8988T (cell line): Measurements from ENCODE around the gene M1AP.

Experiments used
- DNase-seq: peaks from one replicate; pipeline ENCODE4 v3.0.0; 2011

The M1AP gene, protein sequence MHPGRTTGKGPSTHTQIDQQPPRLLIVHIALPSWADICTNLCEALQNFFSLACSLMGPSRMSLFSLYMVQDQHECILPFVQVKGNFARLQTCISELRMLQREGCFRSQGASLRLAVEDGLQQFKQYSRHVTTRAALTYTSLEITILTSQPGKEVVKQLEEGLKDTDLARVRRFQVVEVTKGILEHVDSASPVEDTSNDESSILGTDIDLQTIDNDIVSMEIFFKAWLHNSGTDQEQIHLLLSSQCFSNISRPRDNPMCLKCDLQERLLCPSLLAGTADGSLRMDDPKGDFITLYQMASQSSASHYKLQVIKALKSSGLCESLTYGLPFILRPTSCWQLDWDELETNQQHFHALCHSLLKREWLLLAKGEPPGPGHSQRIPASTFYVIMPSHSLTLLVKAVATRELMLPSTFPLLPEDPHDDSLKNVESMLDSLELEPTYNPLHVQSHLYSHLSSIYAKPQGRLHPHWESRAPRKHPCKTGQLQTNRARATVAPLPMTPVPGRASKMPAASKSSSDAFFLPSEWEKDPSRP

DNA sequence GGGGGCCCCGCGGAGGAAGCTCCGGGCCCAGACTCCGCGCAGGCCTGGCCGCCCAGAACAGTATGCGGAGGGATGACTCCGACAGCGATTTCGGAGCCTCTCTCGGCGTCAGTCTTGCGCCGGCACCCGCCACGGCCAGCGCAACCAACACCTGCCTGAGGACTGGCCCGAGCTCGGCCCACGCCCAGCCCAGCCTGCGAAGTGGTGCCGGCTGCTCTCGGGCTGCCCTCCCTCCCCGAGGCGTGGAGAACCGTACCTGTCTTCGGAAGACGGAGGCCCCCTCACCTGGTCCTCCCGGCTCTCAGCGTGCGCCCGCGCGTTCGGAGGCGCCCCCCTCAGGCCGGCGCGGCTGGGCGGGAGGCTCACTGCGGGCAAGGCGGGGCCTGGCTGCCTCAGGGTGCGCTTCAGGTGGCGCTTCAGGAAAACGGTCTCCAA is at the start of gene M1AP:
M1AP (minus strand) TSS at position 322 of the 435 bp plus-strand sequence. CDS start 8,055 bp downstream, outside the sequence.
- DNase-seq, result no peak

DNA sequence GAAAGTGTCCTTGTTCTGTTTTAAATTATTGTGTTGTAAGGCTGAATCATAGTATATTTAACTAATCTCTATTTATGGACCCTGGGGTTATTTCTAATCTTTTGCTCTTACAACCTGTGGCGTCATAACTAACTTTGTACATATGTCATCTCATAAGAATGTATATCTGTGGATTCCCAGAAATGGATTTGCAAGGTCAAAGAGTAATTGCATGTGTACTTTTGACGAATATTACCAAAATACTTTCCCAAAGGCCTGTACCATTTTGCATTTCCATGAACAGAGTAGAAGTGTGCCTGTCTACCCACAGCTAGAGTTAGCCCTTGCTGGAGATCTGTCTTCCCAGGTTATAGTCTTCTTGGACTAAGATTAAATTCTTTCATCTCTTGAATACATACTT is 48.7 kb upstream of the M1AP start:
- DNase-seq, result no peak

DNA sequence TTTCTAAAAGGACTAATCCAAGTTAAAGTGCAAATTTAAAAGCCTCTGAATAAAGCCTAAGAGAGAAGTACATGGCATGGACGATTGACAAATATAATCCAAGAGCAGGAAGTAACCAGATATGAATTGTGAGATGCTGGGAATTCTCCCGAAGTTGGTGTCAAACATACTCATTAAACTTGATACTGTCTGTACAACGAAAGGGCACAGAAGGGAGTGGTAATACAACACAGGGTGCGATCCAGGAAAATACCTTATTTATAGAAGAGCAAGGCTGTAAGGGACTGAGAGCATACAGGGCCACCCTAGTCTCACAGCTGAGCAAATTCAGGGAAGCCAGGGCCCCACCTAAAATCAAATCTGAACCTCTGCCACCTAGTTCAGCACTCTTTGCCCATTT is 47.5 kb upstream of the M1AP start:
- DNase-seq, result no peak

DNA sequence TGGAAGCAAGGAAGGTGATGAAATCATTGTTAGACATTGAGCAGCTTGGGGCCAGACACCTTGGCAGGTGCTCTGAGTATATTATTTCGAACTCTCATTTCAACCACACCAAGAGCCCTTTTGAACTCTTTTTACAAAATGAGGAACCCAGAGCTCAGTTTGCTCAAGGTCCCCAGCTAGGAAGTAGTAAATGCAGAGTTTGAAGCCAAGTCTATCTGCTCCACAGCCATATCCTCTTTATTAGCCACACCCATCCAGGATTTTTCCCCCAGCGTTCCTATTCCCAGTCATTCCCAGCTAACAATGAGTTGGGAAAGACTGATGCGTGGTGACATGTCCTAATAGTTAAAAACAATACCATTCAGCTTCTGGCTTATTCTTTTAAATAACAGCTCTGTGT is 46.2 kb upstream of the M1AP start:
- DNase-seq, result no peak

DNA sequence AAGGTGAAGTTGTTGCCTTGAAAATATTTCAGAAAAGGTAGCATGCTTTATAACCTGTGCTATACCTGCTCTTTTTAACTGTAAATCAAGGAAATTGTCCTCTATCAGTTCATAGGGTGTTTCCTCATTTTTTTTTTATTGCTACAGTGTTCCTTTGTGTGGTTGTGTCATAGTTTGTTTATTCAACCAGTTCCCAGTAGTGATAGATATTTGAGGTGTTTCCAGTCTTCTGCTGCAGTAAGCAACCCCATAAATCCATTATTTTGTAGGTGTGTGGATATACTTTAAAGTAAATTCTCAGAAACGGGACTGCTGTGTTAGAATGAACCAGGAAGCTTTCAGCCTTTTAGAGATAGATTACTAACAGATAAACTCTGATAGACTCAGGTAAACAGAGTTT is 45.5 kb upstream of the M1AP start:
- no peak for DNase-seq

DNA sequence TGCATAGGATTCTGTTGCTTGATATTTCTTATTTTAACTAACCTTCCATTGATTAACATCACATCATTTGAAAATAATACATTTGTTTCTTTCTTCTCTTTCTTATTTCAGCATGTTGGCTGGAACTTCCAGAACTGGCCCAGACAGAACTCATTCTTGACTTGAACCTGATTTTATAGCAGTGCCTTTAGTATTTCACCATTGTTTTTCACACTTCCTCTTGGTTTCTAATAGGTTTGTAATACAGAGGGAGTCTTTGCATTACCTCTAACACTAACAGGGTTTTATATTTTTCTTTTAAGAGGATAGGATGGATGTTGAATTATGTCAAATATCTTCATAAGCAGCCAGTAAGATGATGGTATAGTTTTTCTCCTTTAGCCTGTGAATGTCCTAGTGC is 45.1 kb upstream of the M1AP start:
- DNase-seq, result no peak

DNA sequence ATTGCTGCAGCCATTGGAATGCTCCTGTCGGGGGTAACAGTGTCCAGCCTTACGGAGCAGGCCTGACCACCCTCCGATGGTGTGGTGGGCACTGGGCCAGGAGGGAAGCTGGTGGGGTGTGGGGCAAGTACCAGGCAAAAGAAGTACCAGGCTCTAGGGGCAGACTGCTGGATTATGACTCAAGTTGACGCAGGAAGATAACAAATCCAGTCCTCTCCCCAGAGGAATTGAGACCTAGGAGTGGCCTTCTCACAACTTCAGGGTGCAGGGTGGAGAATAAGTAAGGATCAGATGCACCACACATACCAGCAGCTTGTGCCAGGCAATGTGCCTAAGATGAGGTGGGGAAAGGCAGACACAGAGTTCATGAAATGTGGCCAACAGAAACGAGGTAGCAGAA is 43.8 kb upstream of the M1AP start:
- DNase-seq, result no peak

DNA sequence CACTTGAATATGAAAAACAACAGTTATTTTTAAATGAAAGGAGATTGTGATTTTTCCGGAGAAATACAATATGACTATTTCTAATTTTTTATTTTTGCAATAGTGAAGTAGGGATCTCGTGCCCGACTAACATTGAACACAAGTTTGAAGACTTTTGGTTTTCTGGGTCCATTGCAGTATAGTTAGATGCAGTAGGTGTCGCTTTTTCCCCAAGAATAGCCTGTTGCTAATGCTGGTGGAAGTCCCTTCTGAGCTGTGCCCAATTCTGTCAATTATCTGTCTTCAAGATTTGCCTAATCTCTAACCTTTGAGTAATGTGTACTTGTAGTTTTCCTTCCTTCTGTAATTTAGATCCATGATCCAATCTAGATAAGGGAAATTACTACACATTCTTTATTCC is 42.4 kb upstream of the M1AP start:
- DNase-seq, result peak; percentile 29

DNA sequence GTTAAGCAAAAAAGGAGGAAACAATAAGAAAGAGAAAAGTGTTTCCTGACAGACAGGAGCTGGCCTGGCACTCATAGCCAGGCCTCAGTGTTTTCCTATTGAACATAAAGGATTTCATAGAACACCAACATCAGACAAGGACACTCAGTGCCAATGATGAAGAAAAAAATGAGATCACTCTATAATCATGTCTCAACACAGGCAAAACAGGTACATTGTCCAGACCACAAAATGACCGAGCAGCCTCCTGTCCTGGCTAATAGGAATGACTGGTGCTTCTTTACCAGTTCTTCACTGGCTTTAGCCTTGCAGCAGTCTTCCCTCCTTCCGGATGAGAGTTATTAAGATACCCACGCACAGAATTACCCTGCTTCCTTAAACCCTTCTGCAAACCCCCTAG is 41.5 kb upstream of the M1AP start:
- DNase-seq, result no peak

DNA sequence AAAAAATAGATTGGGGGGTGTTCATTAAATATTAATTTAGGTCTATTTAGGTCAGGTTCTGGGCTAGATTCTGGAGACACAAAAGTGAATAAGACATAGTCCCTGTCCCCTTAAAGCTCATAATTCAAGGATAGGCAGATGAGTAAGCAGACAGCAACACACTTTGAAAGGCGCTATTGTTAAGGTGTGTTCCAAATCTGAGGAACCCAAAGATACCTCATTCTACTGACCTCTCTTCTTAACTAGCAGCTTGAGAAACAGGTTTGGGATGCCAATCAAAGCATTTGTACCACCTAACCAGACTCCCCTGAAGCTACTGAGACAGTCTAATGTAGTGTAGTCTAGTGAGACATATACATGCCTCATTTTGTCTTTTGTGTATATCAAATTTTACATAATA is 40.8 kb upstream of the M1AP start:
- no peak for DNase-seq

DNA sequence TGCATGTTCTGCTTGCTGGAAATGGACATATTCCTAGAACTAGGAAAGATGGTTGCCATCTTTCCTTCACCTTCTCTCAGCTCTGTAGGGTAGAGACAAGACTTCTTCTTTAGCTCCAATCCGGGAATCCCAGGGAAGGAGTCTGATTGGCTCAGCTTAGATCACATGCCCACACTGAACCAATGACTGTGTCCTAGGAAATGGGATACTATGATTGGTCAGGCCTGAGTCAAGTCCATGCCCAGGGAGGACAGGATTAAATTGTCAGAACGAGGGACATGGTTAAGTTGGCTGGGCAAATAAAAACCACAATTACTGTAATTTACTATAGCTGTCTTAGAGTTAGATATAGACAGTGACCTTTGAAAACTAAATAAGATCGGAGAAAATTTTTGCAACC is 37.3 kb upstream of the M1AP start:
- DNase-seq, result no peak

DNA sequence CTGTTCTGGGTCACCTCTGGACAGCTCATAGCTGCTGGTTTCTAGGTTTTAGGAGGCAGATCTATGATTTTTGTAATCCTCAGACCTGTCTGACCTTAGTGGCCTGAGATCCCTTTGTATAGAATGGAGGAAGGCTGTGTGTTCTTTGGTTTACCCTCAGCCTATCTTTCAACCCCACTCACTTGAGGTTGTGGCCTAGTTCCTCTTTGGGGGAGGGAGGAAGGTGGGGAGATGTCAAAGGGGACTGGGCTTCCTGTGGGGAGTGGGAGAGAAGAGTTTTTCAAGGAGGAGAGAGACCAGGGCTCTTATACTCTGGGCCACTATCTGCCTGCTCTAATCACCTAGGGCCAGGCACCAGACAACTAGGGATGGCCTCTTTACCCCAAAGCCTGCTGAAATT is 34.4 kb upstream of the M1AP start:
- no peak for DNase-seq

DNA sequence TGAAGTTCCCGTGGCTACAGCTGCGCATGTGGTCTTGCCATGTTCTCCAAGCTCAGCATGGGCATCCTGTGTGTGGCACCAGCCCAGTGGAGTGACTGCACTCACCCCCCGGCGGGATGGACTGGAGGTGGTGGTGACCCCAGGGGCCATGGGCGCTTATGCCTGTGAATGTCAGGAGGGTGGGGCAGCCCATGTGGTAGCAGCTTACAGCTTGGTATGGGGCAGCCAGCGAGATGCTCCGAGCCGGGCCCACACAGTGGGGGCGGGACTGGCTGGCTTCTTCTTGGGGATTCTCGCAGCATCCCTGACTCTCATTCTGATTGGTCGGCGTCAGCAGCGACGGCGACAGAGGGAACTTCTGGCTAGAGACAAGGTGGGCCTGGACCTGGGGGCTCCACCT is 31.5 kb upstream of the M1AP start:
- no peak for DNase-seq

DNA sequence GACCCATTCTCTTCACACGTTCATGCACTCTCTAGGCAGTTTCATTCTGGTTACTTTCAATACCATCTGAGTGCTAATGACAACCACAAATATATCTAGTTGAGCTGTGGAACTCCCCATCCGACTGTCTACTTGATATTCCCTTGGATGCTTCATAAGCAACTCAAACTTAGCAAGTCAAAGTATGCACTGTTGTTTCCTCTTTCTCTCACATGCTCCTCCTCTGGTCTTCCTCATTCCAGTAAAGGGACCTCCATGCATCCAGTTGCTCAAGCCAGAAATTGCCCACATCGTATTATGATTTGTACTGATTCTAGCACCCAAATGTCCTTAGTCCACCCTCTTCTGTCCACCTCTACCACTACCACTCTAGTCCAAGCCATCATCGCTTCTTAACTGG is 28.2 kb upstream of the M1AP start:
- DNase-seq, result no peak

DNA sequence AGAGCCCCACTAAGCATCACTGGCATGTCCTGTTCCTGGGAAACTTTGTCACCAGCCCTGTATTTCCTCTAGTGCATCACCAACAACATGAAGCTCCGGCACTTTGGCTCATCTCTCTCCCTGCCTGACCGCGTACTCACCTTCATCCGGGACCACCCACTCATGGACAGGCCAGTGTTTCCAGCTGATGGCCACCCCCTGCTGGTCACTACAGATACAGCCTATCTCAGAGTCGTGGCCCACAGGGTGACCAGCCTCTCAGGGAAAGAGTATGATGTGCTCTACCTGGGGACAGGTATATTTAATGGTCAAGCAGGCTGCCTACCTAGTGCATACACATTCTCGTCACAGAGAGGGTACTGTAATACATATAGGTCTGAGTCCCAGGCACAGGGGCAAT is 27.0 kb upstream of the M1AP start:
- DNase-seq, result no peak

DNA sequence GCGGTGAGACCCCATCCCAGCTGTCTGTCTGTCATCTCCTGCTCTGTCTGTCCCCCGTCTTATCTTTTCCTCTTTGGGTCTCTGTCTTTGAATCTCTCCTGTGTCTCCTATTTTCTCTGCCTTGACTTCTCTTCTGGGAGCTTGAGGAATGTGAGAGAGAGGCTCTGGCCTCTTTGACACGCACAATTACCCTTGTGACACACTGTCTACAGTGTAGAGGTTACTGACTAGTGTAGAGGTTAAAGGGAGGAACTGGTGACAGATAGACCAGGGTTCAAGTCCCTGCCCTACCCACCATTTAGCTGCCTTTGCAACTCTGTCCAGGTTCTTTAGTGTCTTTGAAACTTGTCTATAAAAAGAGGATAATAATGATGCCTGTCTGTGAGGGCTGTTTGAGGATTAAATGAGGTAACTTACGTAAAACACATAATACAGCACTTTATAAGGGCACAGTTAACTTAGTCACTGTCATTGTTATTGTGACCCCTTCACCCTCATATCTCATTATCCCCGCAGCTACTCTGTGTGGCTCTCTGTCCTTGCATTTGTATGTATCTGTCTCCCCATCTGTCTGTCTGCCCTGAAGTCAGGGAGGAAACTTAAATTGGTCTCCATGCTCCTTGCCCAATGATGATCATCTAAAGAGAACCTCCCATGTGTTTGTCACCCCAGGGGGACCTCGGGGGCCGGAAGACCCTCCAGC is 25.8 kb upstream of the M1AP start:
- DNase-seq, result no peak

DNA sequence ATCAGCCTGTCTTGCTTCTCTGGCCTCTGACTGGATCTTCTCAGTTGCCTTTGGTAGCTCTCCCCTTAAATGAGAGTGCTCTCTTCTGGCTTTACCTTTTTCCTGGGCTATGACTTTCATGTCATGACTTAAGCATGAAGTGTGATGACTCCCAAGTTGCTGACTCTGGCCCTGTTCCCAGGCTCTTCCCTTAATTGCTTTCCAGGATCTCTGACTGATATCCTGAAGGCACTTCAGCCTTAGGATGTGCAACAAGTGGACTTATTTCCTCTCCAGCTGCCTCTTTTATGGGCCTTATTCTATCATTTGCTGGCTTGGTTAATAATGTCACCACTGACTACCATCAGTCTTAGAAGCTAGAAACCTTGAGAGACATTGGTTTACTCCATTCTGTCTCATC is 23.3 kb upstream of the M1AP start:
- DNase-seq, result no peak

DNA sequence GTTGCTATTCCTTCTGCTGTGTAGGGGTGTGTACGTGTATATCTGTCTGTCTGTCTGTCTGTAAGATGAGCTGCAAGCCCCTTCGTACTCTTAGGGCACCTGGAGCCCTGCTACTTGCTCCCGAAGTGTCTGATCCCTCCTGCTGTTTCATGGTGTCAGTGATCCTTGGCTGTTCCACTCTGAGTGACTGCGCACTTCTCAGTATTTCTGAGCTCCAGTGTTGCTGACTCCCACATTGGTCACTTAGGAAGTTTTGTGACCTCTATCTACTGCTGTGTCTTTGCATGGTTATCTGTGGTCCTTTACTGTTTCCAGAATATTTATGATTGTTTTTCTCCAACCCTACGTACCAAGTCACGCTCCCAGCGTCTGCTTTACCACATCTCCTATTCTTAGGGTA is 22.1 kb upstream of the M1AP start:
- DNase-seq, result no peak

DNA sequence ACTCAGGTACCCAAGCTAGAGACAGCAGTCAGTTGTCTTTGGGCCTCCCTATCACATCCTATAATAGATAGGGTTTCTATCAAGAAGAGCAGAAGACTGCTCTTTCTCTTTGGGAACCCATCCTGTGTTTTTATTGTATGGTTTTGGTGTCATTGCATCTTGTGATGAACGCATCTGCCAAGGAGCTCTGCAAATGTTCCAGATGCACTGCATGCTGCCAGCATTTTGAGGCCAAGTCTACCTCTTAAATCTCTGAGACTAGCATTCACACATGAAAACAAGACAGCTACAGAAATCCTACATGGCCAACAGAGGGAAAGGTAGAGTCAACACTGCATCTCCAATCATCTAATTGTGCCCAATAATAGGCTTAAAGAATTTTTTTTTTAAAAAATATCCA is 20.0 kb upstream of the M1AP start:
- DNase-seq, result no peak

DNA sequence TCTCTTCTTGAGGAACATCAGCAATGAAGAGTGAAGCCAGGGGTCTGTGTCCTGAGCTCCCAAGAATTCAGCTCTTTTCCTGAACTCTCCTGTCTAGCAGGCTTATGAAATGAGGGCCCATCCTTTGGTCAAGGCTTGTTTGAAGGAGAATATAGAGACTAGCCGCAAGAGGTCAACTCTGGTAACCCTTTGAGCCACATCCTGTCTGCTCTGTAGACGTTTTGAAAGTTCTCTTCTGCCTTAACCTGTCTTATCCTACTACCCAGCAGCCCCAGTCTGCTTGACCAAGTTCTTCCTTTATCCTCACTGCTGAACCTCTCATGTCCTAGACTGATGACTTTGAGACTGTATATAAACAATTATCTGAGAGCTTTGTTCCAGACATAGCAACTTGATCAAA is 11.3 kb upstream of the M1AP start:
- DNase-seq, result no peak

DNA sequence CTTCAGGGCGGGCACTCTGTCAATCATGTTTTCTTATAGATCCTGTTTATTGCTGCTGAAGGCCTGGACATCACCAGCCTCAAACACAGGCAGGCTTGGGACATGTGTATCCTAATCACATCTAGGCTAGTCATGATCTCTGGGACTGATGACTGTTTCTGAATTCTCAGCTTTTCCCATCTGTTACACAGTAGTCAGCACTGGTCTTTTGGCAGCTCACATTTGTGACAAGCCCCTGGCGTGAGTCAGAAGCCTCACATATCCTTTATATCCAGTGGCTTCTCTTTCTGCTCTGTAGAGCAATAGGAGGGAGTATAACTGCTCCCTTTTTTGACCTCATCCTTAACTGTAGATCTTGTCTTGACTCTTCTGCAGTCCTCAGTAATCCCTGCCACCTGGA is 10.4 kb upstream of the M1AP start:
- no peak for DNase-seq

DNA sequence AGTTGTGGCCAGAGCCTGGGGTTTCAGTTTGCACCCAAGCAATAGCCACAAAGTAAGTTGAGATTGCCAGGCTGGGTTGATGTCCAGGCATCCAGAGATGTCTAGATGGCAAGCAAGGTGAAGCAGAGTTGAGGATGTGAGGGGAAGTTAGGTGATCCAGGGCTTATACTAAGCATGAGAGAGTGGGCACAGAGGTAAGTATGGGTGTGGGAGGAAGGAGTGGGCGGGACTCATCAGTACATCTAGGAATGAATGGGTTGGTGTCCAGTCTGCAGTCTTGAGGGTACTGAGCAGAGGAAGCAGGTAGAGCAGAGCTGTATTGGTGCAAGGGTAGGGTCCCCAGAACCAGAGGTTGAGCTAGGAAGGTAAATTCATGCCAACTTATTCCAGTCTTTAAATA is 7.4 kb upstream of the M1AP start:
- no peak for DNase-seq

DNA sequence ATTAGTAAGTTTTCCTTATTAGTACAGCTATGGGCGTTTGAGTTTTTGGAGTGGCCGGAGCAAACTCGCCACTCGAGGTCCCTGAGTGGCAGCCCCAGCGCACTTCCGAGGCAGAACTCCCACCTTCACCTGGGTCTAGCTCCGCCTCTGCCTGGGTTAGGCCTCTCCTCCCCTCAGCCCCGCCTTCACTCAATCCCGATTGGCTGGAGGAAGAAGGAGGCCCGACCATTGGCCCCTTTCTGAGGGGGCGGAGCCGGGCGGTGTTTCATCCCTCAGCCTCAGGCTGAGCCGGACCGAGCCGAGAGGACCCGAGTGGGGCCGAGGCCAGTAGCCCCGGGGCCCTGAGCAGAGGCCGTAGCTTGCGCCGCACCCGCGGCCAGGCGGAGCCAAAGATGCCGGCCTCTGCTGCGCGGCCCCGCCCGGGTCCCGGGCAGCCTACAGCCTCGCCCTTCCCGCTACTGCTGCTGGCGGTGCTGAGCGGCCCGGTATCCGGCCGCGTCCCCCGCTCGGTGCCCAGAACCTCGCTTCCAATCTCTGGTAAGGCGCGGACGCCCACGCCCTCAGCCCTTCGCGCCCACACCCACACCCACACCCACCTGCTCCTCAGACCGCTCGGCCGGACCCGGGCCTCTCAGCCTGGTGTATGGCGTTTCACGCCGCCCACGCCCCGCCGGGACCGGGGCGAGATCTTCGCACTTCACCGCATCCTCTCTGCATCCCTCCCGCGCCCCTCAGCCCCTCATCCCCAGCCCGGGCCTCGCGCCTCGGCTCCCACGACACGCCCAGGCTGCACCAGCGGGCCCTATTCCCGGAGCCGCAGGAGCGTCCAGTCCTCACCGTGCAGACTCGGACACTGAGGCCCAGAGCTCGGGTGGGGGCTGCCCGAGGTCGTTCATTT is 6.1 kb upstream of the M1AP start, which contains the start of gene SEMA4F:
SEMA4F (plus strand) TSS at position 263 of the 898 bp plus-strand sequence; CDS start at position 393, 130 bp downstream.
- DNase-seq, result peak; percentile 78
